H9 (cell line): ENCODE data around the gene KBTBD6. TPM values are rescaled to one million over a fixed set of nuclear protein-coding genes. Genes with fewer than 3 reads are reported as not detected.

ENCODE experiments used
- DNase-seq: peaks from one replicate; pipeline ENCODE4 v3.0.0-alpha.2; 2017
- H2AFZ ChIP-seq: one replicate; pipeline ENCODE4 v1.6.1; 2013; ENCODE audit warnings: mild to moderate bottlenecking, low read length, control low read depth, moderate library complexity
- H2AK5ac ChIP-seq: 2 replicates; pipeline ENCODE4 v1.6.1; 2013; ENCODE audit warnings: low read length, control low read depth, mixed read lengths; ENCODE audit not compliant: insufficient read length
- H2BK120ac ChIP-seq: one replicate; pipeline ENCODE4 v1.6.1; 2013; ENCODE audit warnings: low read depth, mild to moderate bottlenecking, low read length, control low read depth, inconsistent platforms; ENCODE audit not compliant: poor library complexity, severe bottlenecking
- H2BK12ac ChIP-seq: 2 replicates; pipeline ENCODE4 v1.6.1; 2013; ENCODE audit warnings: low read length, control low read depth, mixed read lengths, low read depth; ENCODE audit not compliant: insufficient read length
- H2BK15ac ChIP-seq: 2 replicates; pipeline ENCODE4 v1.6.1; 2013; ENCODE audit warnings: low read depth, low read length, control low read depth
- H2BK20ac ChIP-seq: one replicate; pipeline ENCODE4 v1.6.1; 2013; ENCODE audit warnings: low read depth, mild to moderate bottlenecking, low read length, control low read depth, inconsistent platforms; ENCODE audit not compliant: poor library complexity, severe bottlenecking
- H2BK5ac ChIP-seq: 2 replicates; pipeline ENCODE4 v1.6.1; 2013; ENCODE audit warnings: low read length, control low read depth, mixed read lengths; ENCODE audit not compliant: insufficient read length
- H3K14ac ChIP-seq: 2 replicates; pipeline ENCODE4 v1.6.1; 2013; ENCODE audit warnings: low read length, control low read depth; ENCODE audit not compliant: insufficient read depth
- H3K18ac ChIP-seq: 2 replicates; pipeline ENCODE4 v1.6.1; 2013; ENCODE audit warnings: low read depth, mild to moderate bottlenecking, mixed read lengths, low read length, control low read depth; ENCODE audit not compliant: insufficient read length
- H3K23ac ChIP-seq: 2 replicates; pipeline ENCODE4 v1.6.1; 2013; ENCODE audit warnings: low read length, control low read depth, mixed read lengths, low read depth; ENCODE audit not compliant: insufficient read length
- H3K23me2 ChIP-seq: 2 replicates; pipeline ENCODE4 v1.6.1; 2013; ENCODE audit warnings: low read depth, mild to moderate bottlenecking, mixed read lengths, low read length, control low read depth; ENCODE audit not compliant: insufficient read length, poor library complexity, severe bottlenecking
- H3K27ac ChIP-seq: 2 replicates; pipeline ENCODE4 v1.5.1; 2013; ENCODE audit warnings: low read length, control low read depth, mixed read lengths, low read depth; ENCODE audit not compliant: insufficient read length
- H3K27me3 ChIP-seq: 2 replicates; pipeline ENCODE4 v1.6.1; 2013; ENCODE audit warnings: low read length, control low read depth, inconsistent platforms; ENCODE audit not compliant: insufficient read depth
- H3K4ac ChIP-seq: 2 replicates; pipeline ENCODE4 v1.6.1; 2013; ENCODE audit warnings: low read depth, mild to moderate bottlenecking, control low read depth, inconsistent platforms, low read length, moderate library complexity
- H3K4me1 ChIP-seq: 2 replicates; pipeline ENCODE4 v1.6.1; 2013; ENCODE audit warnings: low read length, control low read depth, inconsistent platforms; ENCODE audit not compliant: insufficient read depth
- H3K4me2 ChIP-seq: 2 replicates; pipeline ENCODE4 v1.6.1; 2013; ENCODE audit warnings: low read length, control low read depth, mixed read lengths; ENCODE audit not compliant: insufficient read length, insufficient read depth
- H3K56ac ChIP-seq: 2 replicates; pipeline ENCODE4 v1.6.1; 2013; ENCODE audit warnings: low read depth, mild to moderate bottlenecking, mixed read lengths, low read length, control low read depth; ENCODE audit not compliant: insufficient read length
- H3K79me1 ChIP-seq: 2 replicates; pipeline ENCODE4 v1.6.1; 2013; ENCODE audit warnings: low read depth, mild to moderate bottlenecking, moderate library complexity, low read length, control low read depth, inconsistent platforms; ENCODE audit not compliant: insufficient read depth, poor library complexity, severe bottlenecking
- H3K79me2 ChIP-seq: 2 replicates; pipeline ENCODE4 v1.6.1; 2013; ENCODE audit warnings: low read length, control low read depth, inconsistent platforms; ENCODE audit not compliant: insufficient read depth
- H3K9ac ChIP-seq: 2 replicates; pipeline ENCODE4 v1.6.1; 2013; ENCODE audit warnings: low read length, control low read depth, mixed read lengths; ENCODE audit not compliant: insufficient read length; ENCODE audit errors: extremely low read depth
- H3K9me3 ChIP-seq: one replicate; pipeline ENCODE4 v1.6.1; 2013; ENCODE audit warnings: low read depth, low read length, inconsistent platforms; ENCODE audit not compliant: control insufficient read depth
- H3T11ph ChIP-seq: one replicate; pipeline ENCODE4 v1.6.1; 2013; ENCODE audit warnings: mild to moderate bottlenecking, low read length, control low read depth, inconsistent platforms
- H4K20me1 ChIP-seq: one replicate; pipeline ENCODE4 v1.6.1; 2013; ENCODE audit not compliant: control insufficient read depth, insufficient read length, insufficient read depth
- H4K5ac ChIP-seq: 2 replicates; pipeline ENCODE4 v1.6.1; 2013; ENCODE audit warnings: low read depth, mild to moderate bottlenecking, mixed read lengths, low read length, control low read depth; ENCODE audit not compliant: insufficient read length
- H4K8ac ChIP-seq: replicated peaks from 2 replicates; pipeline ENCODE4 v1.6.1; 2013; ENCODE audit warnings: low read length, control low read depth, mixed read lengths, low read depth; ENCODE audit not compliant: insufficient read length
- H4K91ac ChIP-seq: 2 replicates; pipeline ENCODE4 v1.6.1; 2013; ENCODE audit warnings: low read depth, mild to moderate bottlenecking, moderate library complexity, mixed read lengths, low read length, control low read depth; ENCODE audit not compliant: insufficient read length
- H3K27ac Mint-ChIP-seq, 3 experiments: 2 replicates in 2 of 3; 3 replicates in 1 of 3; pipeline ENCODE4 v1.8.0; 2020 to 2021; ENCODE audit warnings: mixed read lengths in 3 of 3, mild to moderate bottlenecking in 1 of 3, moderate library complexity in 1 of 3
- H3K27me3 Mint-ChIP-seq: 2 replicates; pipeline ENCODE4 v1.8.0; 2021; ENCODE audit warnings: low read depth, mild to moderate bottlenecking, moderate library complexity, mixed read lengths
- H3K36me3 Mint-ChIP-seq, 3 experiments: 2 replicates in 2 of 3; 3 replicates in 1 of 3; pipeline ENCODE4 v1.8.0; 2020 to 2021; ENCODE audit warnings: low read depth in 3 of 3, mixed read lengths in 3 of 3; ENCODE audit not compliant: insufficient read depth in 1 of 3
- H3K4me1 Mint-ChIP-seq, 2 experiments: 2 replicates each; pipeline ENCODE4 v1.8.0; 2020; ENCODE audit warnings: mixed read lengths in 2 of 2
- H3K4me3 Mint-ChIP-seq, 2 experiments: 2 replicates in 1 of 2; 3 replicates in 1 of 2; pipeline ENCODE4 v1.8.0; 2020 to 2021; ENCODE audit warnings: mild to moderate bottlenecking in 2 of 2, mixed read lengths in 2 of 2, moderate library complexity in 1 of 2
- H3K9me3 Mint-ChIP-seq, 2 experiments: 2 replicates in 1 of 2; 3 replicates in 1 of 2; pipeline ENCODE4 v1.8.0; 2020; ENCODE audit warnings: mild to moderate bottlenecking in 2 of 2, mixed read lengths in 2 of 2, moderate library complexity in 1 of 2
- CTCF ChIP-seq: fragments of 200-600 bp; sonication (generic); conservative IDR thresholded peaks from 3 replicates; pipeline ENCODE4 v1.8.0; 2021; ENCODE audit warnings: antibody characterized with exemption, mild to moderate bottlenecking
- total RNA-seq: library from RNA; stranded (reverse); gene quantifications from 2 replicates; pipeline ENCODE4 v1.2.1, GENCODE V29; 2021

KBTBD6 gene
- total RNA-seq, 1 experiment from 2014 or later: 11.5 TPM

GRCh38 chr13:41154042-41154441, 21.4 kb upstream of the KBTBD6 start:
- Histone ChIP-seq H3K79me2 (no peaks in the 10 kb centered on the region), H3K18ac (no peak overlapping the region), H2BK15ac (no peak overlapping the region), H3T11ph (no peak overlapping the region), H3K4ac (no peak overlapping the region), H3K14ac (no peak overlapping the region), H2BK5ac (no peak overlapping the region), H2BK20ac (no peak overlapping the region), H4K20me1 (no peaks in the 10 kb centered on the region), H3K4me2 (no peak overlapping the region), H3K23ac (no peak overlapping the region), H4K91ac (no peak overlapping the region), H2AK5ac (no peak overlapping the region), H3K23me2 (no peaks in the 10 kb centered on the region), H4K8ac (no peak overlapping the region), H3K27ac (no peak overlapping the region), H2AFZ (no peak overlapping the region), H3K9me3 (peaks cover 23% of the 10 kb centered on the region), H4K5ac (no peak overlapping the region), H3K79me1 (no peaks in the 10 kb centered on the region), H2BK120ac (no peak overlapping the region), H3K27me3 (no peaks in the 10 kb centered on the region), H3K56ac (no peak overlapping the region), H3K9ac (no peak overlapping the region), H3K4me1 (peaks cover 4% of the 10 kb centered on the region; the same call in 1 of the 2 replicates), H2BK12ac (no peak overlapping the region)
- no peak for TF ChIP-seq CTCF
- Mint-ChIP-seq H3K4me3 (no peak overlapping the region), H3K36me3 (peaks cover 31 to 35% (median 34%) of the 10 kb centered on the region in 3 experiments), H3K27me3 (no peaks in the 10 kb centered on the region), H3K9me3 (peaks cover 34 to 37% of the 10 kb centered on the region in 2 experiments), H3K4me1 (peaks cover 27 to 28% of the 10 kb centered on the region in 2 experiments), H3K27ac (no peak overlapping the region)
- no peak for DNase-seq
